ENCODE results near the gene THADA.

GRCh38 chr2:43452318-43452731 is 143.5 kb downstream of the THADA start:
- TF ChIP-seq CTCF (IDR thresholded peaks at IDR 0.05; ENCODE audit: low read depth, low read length): no peak
- no peak for TF ChIP-seq EZH2phosphoT487 (IDR thresholded peaks at IDR 0.05; ENCODE audit: low read depth)
